ENCODE results near the gene HABP2. TPM values are rescaled to one million over a fixed set of nuclear protein-coding genes. Genes with fewer than 3 reads are reported as not detected.

The HABP2 gene
- total and polyA plus RNA-seq, 2 donors = 0.10 TPM; not detected in 1

- no peak for DNase-seq (ENCODE audit: extremely low spot score)
- Histone ChIP-seq H3K4me3 (ENCODE audit: low read depth, low read length) (no peak overlapping the region), H3K36me3 (ENCODE audit: insufficient read depth) (no peaks in the 10 kb centered on the region), H3K27ac (ENCODE audit: low read depth) (no peak overlapping the region), H3K4me1 (ENCODE audit: insufficient read depth) (no peaks in the 10 kb centered on the region)
- 44% methylated on average over 26 of the region's 26 CpGs for WGBS
Observed at GRCh38 chr10:113610631-113611601, 58.1 kb downstream of the HABP2 start.

- WGBS = 71% methylated on average over 3 of the region's 3 CpGs
- no peak for DNase-seq (ENCODE audit: extremely low spot score)
- Histone ChIP-seq H3K4me1 (ENCODE audit: insufficient read depth) (no peaks in the 10 kb centered on the region), H3K36me3 (ENCODE audit: insufficient read depth) (no peaks in the 10 kb centered on the region), H3K4me3 (ENCODE audit: low read depth, low read length) (no peak overlapping the region), H3K27ac (ENCODE audit: low read depth) (no peak overlapping the region)
Observed at GRCh38 chr10:113612154-113612553, 59.3 kb downstream of the HABP2 start.

GRCh38 chr10:113613427-113613826, 60.6 kb downstream of the HABP2 start:
- Histone ChIP-seq H3K4me3 (ENCODE audit: low read depth, low read length) (no peak overlapping the region), H3K36me3 (ENCODE audit: insufficient read depth) (no peaks in the 10 kb centered on the region), H3K4me1 (ENCODE audit: insufficient read depth) (no peaks in the 10 kb centered on the region), H3K27ac (ENCODE audit: low read depth) (no peak overlapping the region)
- DNase-seq (ENCODE audit: extremely low spot score) = no peak
- 80% methylated on average over 2 of the region's 2 CpGs for WGBS

- no peak overlapping the region for H3K4me3 ChIP-seq (ENCODE audit: low read depth, low read length)
- WGBS = 66% methylated on average over 15 of the region's 15 CpGs
- no peak for DNase-seq (ENCODE audit: extremely low spot score)
- H3K27ac ChIP-seq (ENCODE audit: low read depth) = no peak overlapping the region
- H3K4me1 ChIP-seq (ENCODE audit: insufficient read depth) = no peaks in the 10 kb centered on the region
- no peaks in the 10 kb centered on the region for H3K36me3 ChIP-seq (ENCODE audit: insufficient read depth)
Observed at GRCh38 chr10:113613977-113614690, 61.3 kb downstream of the HABP2 start.

GRCh38 chr10:113616244-113617074, 63.6 kb downstream of the HABP2 start:
- 11% methylated on average over 5 of the region's 5 CpGs for WGBS
- H3K4me1 ChIP-seq (ENCODE audit: insufficient read depth) = no peaks in the 10 kb centered on the region
- no peak overlapping the region for H3K27ac ChIP-seq (ENCODE audit: low read depth)

GRCh38 chr10:113617086-113617485, 64.2 kb downstream of the HABP2 start:
- DNase-seq (ENCODE audit: extremely low spot score) = no peak
- WGBS = 13% methylated on average over 7 of the region's 7 CpGs
- no peaks in the 10 kb centered on the region for H3K4me1 ChIP-seq (ENCODE audit: insufficient read depth)
- H3K36me3 ChIP-seq (ENCODE audit: insufficient read depth) = no peaks in the 10 kb centered on the region
- H3K4me3 ChIP-seq (ENCODE audit: low read depth, low read length) = no peak overlapping the region
- H3K27ac ChIP-seq (ENCODE audit: low read depth) = no peak overlapping the region

More at GRCh38 chr10:113616244-113617074, 63.6 kb downstream of the HABP2 start:
- H3K4me3 ChIP-seq (ENCODE audit: low read depth, low read length) = no peak overlapping the region
- no peaks in the 10 kb centered on the region for H3K36me3 ChIP-seq (ENCODE audit: insufficient read depth)
- no peak for DNase-seq (ENCODE audit: extremely low spot score)

GRCh38 chr10:113618338-113618737, 65.5 kb downstream of the HABP2 start:
- 80% methylated on average over 7 of the region's 7 CpGs for WGBS
- Histone ChIP-seq H3K4me3 (ENCODE audit: low read depth, low read length) (no peak overlapping the region), H3K4me1 (ENCODE audit: insufficient read depth) (no peaks in the 10 kb centered on the region), H3K27ac (ENCODE audit: low read depth) (no peak overlapping the region), H3K36me3 (ENCODE audit: insufficient read depth) (no peaks in the 10 kb centered on the region)
- DNase-seq (ENCODE audit: extremely low spot score) = no peak

- no peaks in the 10 kb centered on the region for H3K4me1 ChIP-seq (ENCODE audit: insufficient read depth)
- no peak overlapping the region for H3K4me3 ChIP-seq (ENCODE audit: low read depth, low read length)
- 99% methylated on average over 1 of the region's 1 CpG for WGBS
- H3K36me3 ChIP-seq (ENCODE audit: insufficient read depth) = no peaks in the 10 kb centered on the region
- no peak overlapping the region for H3K27ac ChIP-seq (ENCODE audit: low read depth)
- DNase-seq (ENCODE audit: extremely low spot score) = no peak
Observed at GRCh38 chr10:113619401-113619800, 66.5 kb downstream of the HABP2 start.

- H3K4me1 ChIP-seq (ENCODE audit: insufficient read depth) = no peaks in the 10 kb centered on the region
- H3K36me3 ChIP-seq (ENCODE audit: insufficient read depth) = no peaks in the 10 kb centered on the region
- H3K27ac ChIP-seq (ENCODE audit: low read depth) = no peak overlapping the region
- DNase-seq (ENCODE audit: extremely low spot score) = no peak
- 69% methylated on average over 8 of the region's 8 CpGs for WGBS
- H3K4me3 ChIP-seq (ENCODE audit: low read depth, low read length) = no peak overlapping the region
Observed at GRCh38 chr10:113620511-113620910, 67.7 kb downstream of the HABP2 start.

- no peak overlapping the region for H3K27ac ChIP-seq (ENCODE audit: low read depth)
- H3K36me3 ChIP-seq (ENCODE audit: insufficient read depth) = no peaks in the 10 kb centered on the region
- 87% methylated on average over 9 of the region's 9 CpGs for WGBS
- H3K4me3 ChIP-seq (ENCODE audit: low read depth, low read length) = no peak overlapping the region
- H3K4me1 ChIP-seq (ENCODE audit: insufficient read depth) = no peaks in the 10 kb centered on the region
- no peak for DNase-seq (ENCODE audit: extremely low spot score)
Observed at GRCh38 chr10:113620936-113621335, 68.1 kb downstream of the HABP2 start.

- 74% methylated on average over 8 of the region's 8 CpGs for WGBS
- Histone ChIP-seq H3K4me3 (ENCODE audit: low read depth, low read length) (no peak overlapping the region), H3K36me3 (ENCODE audit: insufficient read depth) (no peaks in the 10 kb centered on the region), H3K4me1 (ENCODE audit: insufficient read depth) (no peaks in the 10 kb centered on the region), H3K27ac (ENCODE audit: low read depth) (no peak overlapping the region)
- no peak for DNase-seq (ENCODE audit: extremely low spot score)
Observed at GRCh38 chr10:113621799-113622198, 68.9 kb downstream of the HABP2 start.

GRCh38 chr10:113622831-113623230, 70.0 kb downstream of the HABP2 start:
- Histone ChIP-seq H3K4me1 (ENCODE audit: insufficient read depth) (no peaks in the 10 kb centered on the region), H3K36me3 (ENCODE audit: insufficient read depth) (no peaks in the 10 kb centered on the region), H3K4me3 (ENCODE audit: low read depth, low read length) (no peak overlapping the region), H3K27ac (ENCODE audit: low read depth) (no peak overlapping the region)
- WGBS = 71% methylated on average over 4 of the region's 4 CpGs
- DNase-seq (ENCODE audit: extremely low spot score) = no peak

- Histone ChIP-seq H3K4me3 (ENCODE audit: low read depth, low read length) (no peak overlapping the region), H3K4me1 (ENCODE audit: insufficient read depth) (no peaks in the 10 kb centered on the region), H3K27ac (ENCODE audit: low read depth) (no peak overlapping the region), H3K36me3 (ENCODE audit: insufficient read depth) (no peaks in the 10 kb centered on the region)
- 86% methylated on average over 10 of the region's 10 CpGs for WGBS
- DNase-seq (ENCODE audit: extremely low spot score) = no peak
Observed at GRCh38 chr10:113625461-113626186, 72.8 kb downstream of the HABP2 start.
